Left forelimb (tissue), 1 donor: Measurements from ENCODE around the gene MED1.
"Not testable (repeated sequence)": the region's sequence is repeated elsewhere in the genome, so short reads cannot be mapped to it uniquely, and the experiment has no call there.

ENCODE experiments used
- DNase-seq: peaks from one replicate; pipeline ENCODE4 v3.0.0-alpha.2; 2018; ENCODE audit warnings: low spot score

The MED1 gene, protein sequence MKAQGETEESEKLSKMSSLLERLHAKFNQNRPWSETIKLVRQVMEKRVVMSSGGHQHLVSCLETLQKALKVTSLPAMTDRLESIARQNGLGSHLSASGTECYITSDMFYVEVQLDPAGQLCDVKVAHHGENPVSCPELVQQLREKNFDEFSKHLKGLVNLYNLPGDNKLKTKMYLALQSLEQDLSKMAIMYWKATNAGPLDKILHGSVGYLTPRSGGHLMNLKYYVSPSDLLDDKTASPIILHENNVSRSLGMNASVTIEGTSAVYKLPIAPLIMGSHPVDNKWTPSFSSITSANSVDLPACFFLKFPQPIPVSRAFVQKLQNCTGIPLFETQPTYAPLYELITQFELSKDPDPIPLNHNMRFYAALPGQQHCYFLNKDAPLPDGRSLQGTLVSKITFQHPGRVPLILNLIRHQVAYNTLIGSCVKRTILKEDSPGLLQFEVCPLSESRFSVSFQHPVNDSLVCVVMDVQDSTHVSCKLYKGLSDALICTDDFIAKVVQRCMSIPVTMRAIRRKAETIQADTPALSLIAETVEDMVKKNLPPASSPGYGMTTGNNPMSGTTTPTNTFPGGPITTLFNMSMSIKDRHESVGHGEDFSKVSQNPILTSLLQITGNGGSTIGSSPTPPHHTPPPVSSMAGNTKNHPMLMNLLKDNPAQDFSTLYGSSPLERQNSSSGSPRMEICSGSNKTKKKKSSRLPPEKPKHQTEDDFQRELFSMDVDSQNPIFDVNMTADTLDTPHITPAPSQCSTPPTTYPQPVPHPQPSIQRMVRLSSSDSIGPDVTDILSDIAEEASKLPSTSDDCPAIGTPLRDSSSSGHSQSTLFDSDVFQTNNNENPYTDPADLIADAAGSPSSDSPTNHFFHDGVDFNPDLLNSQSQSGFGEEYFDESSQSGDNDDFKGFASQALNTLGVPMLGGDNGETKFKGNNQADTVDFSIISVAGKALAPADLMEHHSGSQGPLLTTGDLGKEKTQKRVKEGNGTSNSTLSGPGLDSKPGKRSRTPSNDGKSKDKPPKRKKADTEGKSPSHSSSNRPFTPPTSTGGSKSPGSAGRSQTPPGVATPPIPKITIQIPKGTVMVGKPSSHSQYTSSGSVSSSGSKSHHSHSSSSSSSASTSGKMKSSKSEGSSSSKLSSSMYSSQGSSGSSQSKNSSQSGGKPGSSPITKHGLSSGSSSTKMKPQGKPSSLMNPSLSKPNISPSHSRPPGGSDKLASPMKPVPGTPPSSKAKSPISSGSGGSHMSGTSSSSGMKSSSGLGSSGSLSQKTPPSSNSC (N-terminal part only)

DNA sequence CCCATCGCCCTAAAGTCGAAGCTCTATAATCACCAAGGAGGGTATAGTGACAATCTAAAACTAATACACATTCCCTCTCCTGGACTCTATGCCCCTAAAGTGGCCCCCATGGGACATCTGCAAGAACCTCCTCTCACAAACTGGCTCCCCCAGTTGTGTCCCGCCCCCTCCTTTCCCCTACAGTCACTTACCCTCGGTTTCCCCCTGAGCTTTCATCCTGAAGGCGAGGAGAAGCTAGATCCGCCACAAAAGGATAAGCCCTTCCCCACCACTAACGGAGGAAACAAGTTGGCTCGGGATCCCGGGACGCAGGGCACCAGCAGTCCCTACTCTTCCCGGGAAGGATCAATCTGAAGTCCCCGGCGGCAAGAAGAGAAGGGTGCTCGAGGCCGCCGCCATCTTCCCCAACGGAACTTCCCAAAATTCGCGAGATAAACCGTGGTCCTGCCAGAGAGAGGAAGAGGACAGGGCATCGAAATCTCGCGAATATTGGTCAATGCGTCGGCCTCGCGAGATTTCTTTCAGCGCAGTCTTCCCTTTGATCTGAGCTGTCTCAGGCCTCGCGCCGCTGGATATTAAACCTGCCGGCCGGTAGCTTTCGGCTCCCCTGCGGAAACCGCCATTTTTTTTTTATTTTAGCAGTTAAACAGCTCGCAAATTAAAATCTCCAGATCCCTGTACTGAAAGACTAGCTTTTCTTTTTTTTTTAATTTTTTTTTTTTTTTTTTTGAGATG is at the start of gene MED1:
Gene MED1, minus strand, starts transcription at position 417 of the 735 bp plus-strand sequence. Its CDS starts 201 bp downstream, at position 216.
- peak; percentile 95 for DNase-seq

- DNase-seq: not testable (repeated sequence)
These were observed 45.9 kb upstream of the MED1 start for GRCh38 chr17:39496921-39497320.

- DNase-seq: no peak
These were observed 36.9 kb upstream of the MED1 start for GRCh38 chr17:39487946-39488345.

DNA sequence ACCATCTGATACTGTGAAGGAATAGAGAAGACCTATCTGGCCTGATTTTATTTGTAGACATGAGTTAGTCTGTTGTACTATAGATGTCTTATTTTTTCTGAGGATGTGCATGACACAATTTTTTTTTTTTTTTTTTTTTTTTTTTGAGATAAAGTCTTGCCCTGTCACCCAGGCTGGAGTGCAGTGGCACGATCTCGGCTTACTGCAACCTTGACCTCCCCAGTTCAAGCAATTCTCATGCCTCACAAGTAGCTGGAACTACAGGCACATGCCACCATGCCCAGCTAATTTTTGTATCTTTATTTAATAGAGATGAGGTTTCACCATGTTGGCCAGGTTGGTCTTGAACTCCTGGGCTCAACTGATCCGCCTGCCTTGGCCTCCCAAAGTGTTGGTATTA is 36.4 kb upstream of the MED1 start:
- not testable (repeated sequence) for DNase-seq

DNA sequence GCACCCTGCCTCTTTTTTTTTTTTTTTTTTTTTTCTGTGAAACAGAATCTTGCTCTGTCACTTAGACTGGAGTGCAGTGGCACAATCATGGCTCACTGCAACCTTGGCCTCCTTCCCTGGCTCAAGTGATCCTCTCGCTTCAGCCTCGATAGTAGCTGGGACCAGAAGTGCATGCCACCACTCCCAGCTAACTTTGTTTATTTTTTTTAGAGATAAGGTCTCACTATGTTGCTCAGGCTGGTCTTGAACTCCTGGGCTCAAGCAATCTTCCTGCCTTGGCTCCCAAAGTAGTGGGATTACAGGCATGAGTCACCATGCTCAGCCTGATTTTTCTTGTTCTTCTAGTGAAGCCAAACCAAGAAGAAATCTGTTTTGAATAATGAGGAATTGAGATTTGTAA is 35.2 kb upstream of the MED1 start:
- DNase-seq: no peak

DNA sequence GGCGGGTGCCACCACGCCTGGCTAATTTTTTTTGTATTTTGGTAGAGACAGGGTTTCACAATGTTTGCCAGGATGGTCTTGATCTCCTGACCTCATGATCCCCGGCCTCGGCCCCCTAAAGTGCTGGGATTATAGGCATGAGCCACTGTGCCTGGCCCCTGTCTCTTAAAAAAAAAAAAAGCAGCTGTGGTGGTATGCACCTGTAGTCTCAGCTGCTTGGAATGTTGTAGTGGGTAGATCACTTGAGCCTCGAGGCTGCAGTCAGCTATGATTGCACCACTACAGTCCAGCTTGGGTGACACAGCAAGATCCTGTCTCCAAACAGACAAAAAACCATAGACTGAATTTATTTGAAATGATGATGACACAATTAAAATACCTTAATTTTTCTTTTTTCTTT is 34.5 kb upstream of the MED1 start:
- DNase-seq: no peak

- no peak for DNase-seq
These were observed 33.1 kb upstream of the MED1 start for GRCh38 chr17:39484178-39484577.

DNA sequence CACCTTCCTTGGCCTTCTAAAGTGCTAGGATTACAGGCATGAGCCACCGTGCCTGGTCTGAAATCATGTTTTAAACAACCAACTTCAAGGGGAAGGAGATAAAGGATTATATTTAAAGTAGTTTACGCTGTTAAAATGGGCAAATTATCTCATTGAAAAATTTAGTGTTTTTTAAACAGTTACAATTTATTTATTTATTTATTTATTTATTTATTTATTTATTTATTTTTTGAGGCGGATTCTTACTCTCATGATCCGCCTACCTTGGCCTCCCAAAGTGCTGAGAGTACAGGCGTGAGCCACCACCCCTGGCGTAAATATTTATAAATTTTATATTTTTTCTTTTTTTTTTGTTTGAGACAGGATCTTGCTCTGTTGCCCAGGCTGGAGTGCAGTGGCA is 32.4 kb upstream of the MED1 start:
- no peak for DNase-seq

- DNase-seq: not testable (repeated sequence)
These were observed 28.6 kb upstream of the MED1 start for GRCh38 chr17:39479631-39480030.

- no peak for DNase-seq
These were observed 22.2 kb upstream of the MED1 start for GRCh38 chr17:39473310-39473709.

DNA sequence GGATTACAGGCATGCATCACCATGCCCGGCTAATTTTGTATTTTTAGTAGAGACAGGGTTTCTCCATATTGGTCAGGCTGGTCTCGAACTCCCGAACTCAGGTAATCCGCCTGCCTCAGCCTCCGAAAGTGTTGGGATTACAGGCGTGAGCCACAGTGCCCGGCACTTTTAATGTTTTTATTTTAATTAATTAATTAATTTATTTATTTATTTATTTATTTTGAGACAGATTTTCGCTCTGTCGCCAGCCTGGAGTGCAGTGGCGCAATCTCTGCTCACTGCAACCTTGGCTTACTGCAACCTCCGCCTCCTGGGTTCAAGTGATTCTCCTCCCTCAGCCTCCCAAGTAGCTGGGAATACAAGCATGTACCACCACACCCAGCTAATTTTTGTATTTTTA is 17.5 kb upstream of the MED1 start:
- DNase-seq: not testable (repeated sequence)

DNA sequence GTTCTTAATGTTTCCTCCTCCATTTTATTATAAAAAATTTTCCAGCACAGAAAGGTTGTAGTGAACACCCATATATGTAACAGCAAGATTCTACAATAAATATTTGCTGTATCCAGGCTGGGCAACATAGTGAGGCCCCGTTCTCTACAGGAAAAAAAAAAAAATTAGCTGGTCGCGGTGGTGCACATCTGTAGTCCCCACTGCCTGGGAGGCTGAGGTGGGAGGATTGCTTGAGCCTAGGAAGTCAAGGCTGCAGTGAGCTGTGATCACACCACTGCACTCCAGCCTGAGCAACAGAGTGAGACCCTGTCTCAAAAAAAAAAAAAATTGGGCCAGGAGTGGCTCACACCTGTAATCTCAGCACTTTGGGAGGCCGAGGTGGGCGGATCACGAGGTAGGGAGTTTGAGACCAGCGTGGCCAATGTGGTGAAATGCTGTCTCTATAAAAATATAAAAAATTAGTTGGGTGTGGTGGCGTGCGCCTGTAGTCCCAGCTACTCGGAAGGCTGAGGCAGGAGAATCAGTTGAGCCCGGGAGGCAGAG is 13.6 kb upstream of the MED1 start:
- not testable (repeated sequence) for DNase-seq

DNA sequence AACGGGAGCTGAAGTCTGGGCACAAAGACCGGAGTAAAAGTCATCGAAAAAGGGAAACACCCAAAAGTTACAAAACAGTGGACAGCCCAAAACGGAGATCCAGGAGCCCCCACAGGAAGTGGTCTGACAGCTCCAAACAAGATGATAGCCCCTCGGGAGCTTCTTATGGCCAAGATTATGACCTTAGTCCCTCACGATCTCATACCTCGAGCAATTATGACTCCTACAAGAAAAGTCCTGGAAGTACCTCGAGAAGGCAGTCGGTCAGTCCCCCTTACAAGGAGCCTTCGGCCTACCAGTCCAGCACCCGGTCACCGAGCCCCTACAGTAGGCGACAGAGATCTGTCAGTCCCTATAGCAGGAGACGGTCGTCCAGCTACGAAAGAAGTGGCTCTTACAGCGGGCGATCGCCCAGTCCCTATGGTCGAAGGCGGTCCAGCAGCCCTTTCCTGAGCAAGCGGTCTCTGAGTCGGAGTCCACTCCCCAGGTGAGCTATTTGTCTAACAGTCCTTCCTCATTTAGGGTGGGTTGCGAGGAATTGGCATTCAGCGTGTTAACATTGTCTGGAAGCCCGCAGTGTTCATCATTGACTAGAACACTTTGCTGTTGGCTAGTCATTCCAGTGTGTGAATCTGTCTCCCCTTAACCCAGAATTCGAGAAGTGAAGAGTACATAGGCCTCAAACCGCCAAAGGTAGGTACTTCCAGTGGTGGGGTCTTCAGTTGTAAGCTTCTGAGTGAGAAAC is 11.7 kb upstream of the MED1 start:
- DNase-seq: no peak

GRCh38 chr17:39461926-39462569 is 11.0 kb upstream of the MED1 start:
- DNase-seq: peak; percentile 82

GRCh38 chr17:39461113-39461925 is 10.3 kb upstream of the MED1 start, which contains the start of gene CDK12:
Gene CDK12 (plus strand): TSS chr17:39461486. CDS start chr17:39462072, 586 bp downstream.
- DNase-seq: peak; percentile 96

- no peak for DNase-seq
These were observed 4.9 kb upstream of the MED1 start for GRCh38 chr17:39455919-39456318.

GRCh38 chr17:39450051-39450450 is 1.0 kb downstream of the MED1 start:
- DNase-seq: no peak

DNA sequence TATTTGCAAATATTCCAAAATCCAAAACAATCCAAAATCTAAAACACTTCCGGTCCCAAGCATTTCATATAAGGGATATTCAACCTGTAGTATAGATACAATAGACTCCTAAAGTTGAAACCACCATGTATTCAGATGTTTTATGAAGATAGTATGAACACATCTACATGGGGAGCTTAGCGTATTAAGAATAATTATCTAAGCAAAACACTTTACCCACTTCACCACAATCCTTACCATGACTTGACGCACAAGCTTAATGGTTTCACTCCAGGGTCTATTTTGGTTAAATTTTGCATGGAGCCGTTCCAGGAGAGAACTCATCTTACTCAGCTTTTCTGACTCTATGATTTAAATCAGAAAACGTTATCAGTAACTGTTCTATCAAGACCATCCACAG is 3.5 kb downstream of the MED1 start:
- no peak for DNase-seq

DNA sequence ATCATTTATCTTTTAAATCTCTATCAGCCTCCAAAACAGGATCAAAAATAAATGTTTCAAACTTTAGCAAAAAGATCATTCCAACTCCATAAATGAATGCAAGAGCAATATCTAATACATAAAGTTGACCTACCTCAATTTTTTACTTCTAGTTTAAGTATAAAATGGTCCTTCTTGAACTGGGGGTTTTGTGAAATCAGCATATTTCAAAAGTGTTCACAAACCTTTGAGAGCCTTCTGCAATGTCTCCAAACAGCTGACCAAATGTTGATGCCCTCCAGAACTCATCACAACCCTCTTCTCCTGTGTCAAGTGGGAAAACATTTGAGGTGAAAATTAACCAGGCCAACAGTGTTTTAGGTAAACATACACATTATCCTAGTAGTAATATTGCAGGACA is 7.7 kb downstream of the MED1 start:
- DNase-seq: no peak
